Naive thymus-derived CD8-positive, alpha-beta T cell (primary cell): Measurements from ENCODE around the gene TPRKB. TPM values are rescaled to one million over a fixed set of nuclear protein-coding genes. Genes with fewer than 3 reads are reported as not detected.
"Not testable (repeated sequence)": the region's sequence is repeated elsewhere in the genome, so short reads cannot be mapped to it uniquely, and the experiment has no call there.

Experiments
- ATAC-seq, 2 donors: fragments of 150-1000 bp; cut with Tn5 transposase in 1 of 2; sonication (Bioruptor Pico), chemical (Tn5 transposase) in 1 of 2; 1 replicate in 1 of 2; 2 replicates in 1 of 2; pipeline ENCODE4 v1.10.0; 2021; ENCODE audit warnings: mild to moderate bottlenecking in 2 of 2, moderate library complexity in 2 of 2
- POLR2A ChIA-PET: fragments of 350-600 bp; sonication (Branson Sonifier 250); formaldehyde crosslinking; loops from one replicate; lab custom pipeline; 2021; ENCODE audit warnings: antibody characterized with exemption; lab: Charles Lee
- DNase-seq, 10 donors: peaks; one replicate each; pipeline versions ENCODE4 v3.0.0 to v3.0.0-alpha.2; 2020 to 2022
- H3K27ac Mint-ChIP-seq, 10 donors: one replicate each; pipeline ENCODE4 v1.8.0; 2020 to 2022; ENCODE audit warnings: mild to moderate bottlenecking in 10 of 10, mixed read lengths in 10 of 10, moderate library complexity in 4 of 10, inconsistent platforms in 1 of 10
- H3K27me3 Mint-ChIP-seq, 5 donors: one replicate each; pipeline ENCODE4 v1.8.0; 2021 to 2022; ENCODE audit warnings: mixed read lengths in 5 of 5
- H3K36me3 Mint-ChIP-seq, 3 donors: one replicate each; pipeline ENCODE4 v1.8.0; 2020 to 2022; ENCODE audit warnings: mixed read lengths in 3 of 3, mild to moderate bottlenecking in 2 of 3, inconsistent platforms in 1 of 3
- H3K4me1 Mint-ChIP-seq, 4 donors: one replicate each; pipeline ENCODE4 v1.8.0; 2021 to 2022; ENCODE audit warnings: mixed read lengths in 4 of 4
- H3K4me3 Mint-ChIP-seq, 10 donors: one replicate each; pipeline ENCODE4 v1.8.0; 2020 to 2022; ENCODE audit warnings: mild to moderate bottlenecking in 10 of 10, mixed read lengths in 10 of 10, moderate library complexity in 6 of 10, inconsistent platforms in 1 of 10
- H3K9me3 Mint-ChIP-seq, 9 donors: one replicate each; pipeline ENCODE4 v1.8.0; 2020 to 2022; ENCODE audit warnings: mixed read lengths in 9 of 9, mild to moderate bottlenecking in 3 of 9, inconsistent platforms in 1 of 9, moderate library complexity in 1 of 9
- polyA plus RNA-seq, 3 donors: library from polyadenylated mRNA; unstranded; fragments of 300-500 nt; fragmentation: Illumina TruSeq; gene quantifications; one replicate each; pipeline ENCODE4 v1.2.3, GENCODE V29; 2021
- total RNA-seq, 8 experiments: library from RNA in 2 of 8; stranded (reverse) in 2 of 8; gene quantifications; one replicate each; pipeline ENCODE4 v1.2.3 and lab custom pipeline; 2021 to 2026

The TPRKB gene
- total and polyA plus RNA-seq, 5 experiments from 2014 or later = 27.7 to 74.7 (median 71.4) TPM

- no peak overlapping the region for H3K4me3 Mint-ChIP-seq
- POLR2A ChIA-PET = no interaction called here
- DNase-seq (no peak), ATAC-seq (no peak)
- H3K27ac Mint-ChIP-seq = no peak overlapping the region
- H3K27me3 Mint-ChIP-seq = no peaks in the 10 kb centered on the region
- no peaks in the 10 kb centered on the region for H3K9me3 Mint-ChIP-seq
- peaks cover 18 to 95% (median 21%) of the 10 kb centered on the region in 3 donors for H3K36me3 Mint-ChIP-seq
- peaks cover 18 to 23% (median 19%) of the 10 kb centered on the region in 4 donors for H3K4me1 Mint-ChIP-seq
Measured at GRCh38 chr2:73766349-73766748, 29.2 kb upstream of the TPRKB start.

DNA sequence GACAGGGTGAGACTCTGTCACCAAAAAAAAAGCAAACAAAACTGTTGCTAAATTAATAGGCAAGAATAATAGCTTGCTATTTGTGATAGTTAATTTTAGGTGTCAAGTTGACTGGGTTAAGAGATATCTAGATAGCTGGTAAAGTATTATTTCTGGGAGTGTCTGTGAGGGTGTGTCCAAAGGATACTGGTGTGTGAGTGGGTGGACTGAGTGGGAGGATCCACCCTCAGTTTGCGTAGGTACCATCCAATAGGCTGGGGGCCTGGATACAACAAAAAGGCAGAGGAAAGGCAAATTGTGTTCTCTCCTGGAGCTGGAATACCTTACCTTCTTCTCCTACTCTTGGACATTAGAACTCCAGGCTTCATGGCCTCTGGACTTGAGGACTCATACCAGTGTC is 27.8 kb upstream of the TPRKB start:
- Mint-ChIP-seq H3K36me3 (peaks cover 11 to 92% (median 20%) of the 10 kb centered on the region in 3 donors), H3K4me3 (no peak overlapping the region), H3K27ac (peak overlapping the region in 1 of 10 donors; percentile 56), H3K9me3 (no peaks in the 10 kb centered on the region), H3K27me3 (no peaks in the 10 kb centered on the region), H3K4me1 (peaks cover 9 to 12% (median 11%) of the 10 kb centered on the region in 4 donors)
- POLR2A ChIA-PET = no interaction called here
- ATAC-seq (no peak), DNase-seq (no peak)

GRCh38 chr2:73762571-73762970 is 25.4 kb upstream of the TPRKB start:
- Mint-ChIP-seq H3K4me3 (no peak overlapping the region), H3K27ac (no peak overlapping the region), H3K4me1 (peaks cover under 1 to 4% (median 3%) of the 10 kb centered on the region in 4 donors), H3K27me3 (no peaks in the 10 kb centered on the region), H3K36me3 (peaks cover 6 to 90% (median 18%) of the 10 kb centered on the region in 3 donors), H3K9me3 (no peaks in the 10 kb centered on the region)
- POLR2A ChIA-PET = no interaction called here
- no peak for ATAC-seq
- no peak for DNase-seq

- Mint-ChIP-seq H3K4me1 (peaks cover 0 to 1% (median 0%) of the 10 kb centered on the region in 4 donors), H3K9me3 (no peaks in the 10 kb centered on the region), H3K27me3 (no peaks in the 10 kb centered on the region), H3K4me3 (no peak overlapping the region), H3K36me3 (peaks cover 0 to 82% (median 15%) of the 10 kb centered on the region in 3 donors), H3K27ac (no peak overlapping the region)
- POLR2A ChIA-PET = no interaction called here
- DNase-seq (no peak), ATAC-seq (no peak)
Measured at GRCh38 chr2:73759904-73760303, 22.8 kb upstream of the TPRKB start.

DNA sequence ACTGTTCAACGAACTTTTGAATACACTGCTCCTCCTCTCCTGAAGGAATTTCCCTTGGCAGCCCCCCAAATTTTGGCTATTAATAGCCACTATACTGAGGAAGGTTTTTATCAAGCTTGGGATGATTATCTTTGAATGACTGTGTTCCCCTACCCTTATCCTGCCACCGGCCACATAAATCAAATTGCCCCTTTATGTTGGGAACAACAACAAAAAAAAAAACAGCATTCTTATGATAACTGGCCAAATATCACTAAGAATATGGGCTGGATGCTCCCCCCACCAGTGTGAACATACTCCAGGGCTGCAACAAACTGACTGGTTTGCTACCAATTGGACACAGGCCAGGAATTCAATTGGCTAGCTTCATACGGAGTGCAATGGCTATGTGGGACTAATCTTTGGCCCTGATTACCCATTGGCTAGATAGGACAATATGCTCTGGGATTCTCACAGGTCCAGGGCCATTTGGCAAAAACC is 22.2 kb upstream of the TPRKB start:
- peaks cover 0 to 4% (median 0%) of the 10 kb centered on the region in 4 donors for H3K4me1 Mint-ChIP-seq
- peaks cover 0 to 5% (median 0%) of the 10 kb centered on the region in 9 donors for H3K9me3 Mint-ChIP-seq
- no peak for DNase-seq
- POLR2A ChIA-PET = no interaction called here
- no peak overlapping the region for H3K4me3 Mint-ChIP-seq
- no peaks in the 10 kb centered on the region for H3K27me3 Mint-ChIP-seq
- H3K27ac Mint-ChIP-seq = peak overlapping the region in 2 of 10 donors; percentile 21 to 40
- H3K36me3 Mint-ChIP-seq = peaks cover 0 to 82% (median 20%) of the 10 kb centered on the region in 3 donors
- ATAC-seq = no peak

- POLR2A ChIA-PET, H3K4me3 Mint-ChIP-seq, H3K27me3 Mint-ChIP-seq, H3K4me1 Mint-ChIP-seq, DNase-seq, H3K9me3 Mint-ChIP-seq, ATAC-seq: not testable (repeated sequence)
- H3K27ac Mint-ChIP-seq = peak overlapping the region in 2 of 10 donors; percentile 14 to 61
- peaks cover 0 to 69% (median 20%) of the 10 kb centered on the region in 3 donors for H3K36me3 Mint-ChIP-seq
Measured at GRCh38 chr2:73754332-73754731, 17.2 kb upstream of the TPRKB start.

DNA sequence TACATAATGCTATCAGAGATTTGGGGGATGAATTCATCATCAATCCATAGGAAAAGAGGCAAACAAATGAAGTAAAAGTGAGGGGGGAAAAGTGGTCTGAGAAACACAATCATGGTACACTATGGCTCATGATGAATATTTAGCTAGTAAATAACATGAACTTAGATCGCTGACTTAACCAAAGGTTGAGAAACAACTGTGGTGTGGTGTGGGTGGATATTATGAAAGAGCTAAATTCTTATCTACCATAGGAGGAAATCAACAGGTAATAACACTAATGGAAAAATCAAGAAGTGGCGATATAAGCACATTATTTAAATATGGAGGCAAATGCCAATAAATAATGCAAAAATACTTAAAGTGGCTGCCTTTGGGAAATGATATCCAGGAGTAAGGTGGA is 12.2 kb upstream of the TPRKB start:
- Mint-ChIP-seq H3K4me1 (peaks cover 0 to 6% (median 1%) of the 10 kb centered on the region in 4 donors), H3K4me3 (no peak overlapping the region), H3K27ac (no peak overlapping the region), H3K27me3 (no peaks in the 10 kb centered on the region), H3K36me3 (peaks cover 13 to 76% (median 30%) of the 10 kb centered on the region in 3 donors), H3K9me3 (peaks cover 0 to 3% (median 0%) of the 10 kb centered on the region in 9 donors)
- POLR2A ChIA-PET = interaction anchor here (0.7 kb wide), 1 partner anchor 413 kb away, joined by 3 read pairs; no protein-coding TSS in a partner anchor
- ATAC-seq = no peak
- DNase-seq = no peak

DNA sequence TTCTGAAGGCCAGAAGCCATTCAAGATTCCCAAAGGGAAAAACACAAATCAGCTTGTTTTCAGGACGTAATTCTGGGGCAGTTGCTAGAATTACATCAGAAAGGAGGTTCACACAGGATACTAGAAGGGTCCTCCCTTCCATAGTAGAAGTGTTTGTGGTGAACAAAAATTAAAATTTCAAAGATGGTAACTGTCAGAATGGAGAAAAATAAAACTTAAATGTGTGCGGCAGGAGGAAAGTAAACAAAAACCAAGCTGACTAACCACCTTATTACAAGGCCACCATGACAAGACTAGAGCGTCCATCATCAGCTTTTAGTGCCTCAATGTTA is 9.7 kb upstream of the TPRKB start:
- H3K36me3 Mint-ChIP-seq = peaks cover 18 to 75% (median 36%) of the 10 kb centered on the region in 3 donors
- H3K4me3 Mint-ChIP-seq = no peak overlapping the region
- H3K27ac Mint-ChIP-seq = no peak overlapping the region
- ATAC-seq (no peak), DNase-seq (no peak)
- no peaks in the 10 kb centered on the region for H3K27me3 Mint-ChIP-seq
- peaks cover 0 to 5% (median 1%) of the 10 kb centered on the region in 4 donors for H3K4me1 Mint-ChIP-seq
- no peaks in the 10 kb centered on the region for H3K9me3 Mint-ChIP-seq
- POLR2A ChIA-PET = interaction anchor here (0.8 kb wide), 1 partner anchor 9 kb away, joined by 4 read pairs; the partner anchor contains the start of gene TPRKB

DNA sequence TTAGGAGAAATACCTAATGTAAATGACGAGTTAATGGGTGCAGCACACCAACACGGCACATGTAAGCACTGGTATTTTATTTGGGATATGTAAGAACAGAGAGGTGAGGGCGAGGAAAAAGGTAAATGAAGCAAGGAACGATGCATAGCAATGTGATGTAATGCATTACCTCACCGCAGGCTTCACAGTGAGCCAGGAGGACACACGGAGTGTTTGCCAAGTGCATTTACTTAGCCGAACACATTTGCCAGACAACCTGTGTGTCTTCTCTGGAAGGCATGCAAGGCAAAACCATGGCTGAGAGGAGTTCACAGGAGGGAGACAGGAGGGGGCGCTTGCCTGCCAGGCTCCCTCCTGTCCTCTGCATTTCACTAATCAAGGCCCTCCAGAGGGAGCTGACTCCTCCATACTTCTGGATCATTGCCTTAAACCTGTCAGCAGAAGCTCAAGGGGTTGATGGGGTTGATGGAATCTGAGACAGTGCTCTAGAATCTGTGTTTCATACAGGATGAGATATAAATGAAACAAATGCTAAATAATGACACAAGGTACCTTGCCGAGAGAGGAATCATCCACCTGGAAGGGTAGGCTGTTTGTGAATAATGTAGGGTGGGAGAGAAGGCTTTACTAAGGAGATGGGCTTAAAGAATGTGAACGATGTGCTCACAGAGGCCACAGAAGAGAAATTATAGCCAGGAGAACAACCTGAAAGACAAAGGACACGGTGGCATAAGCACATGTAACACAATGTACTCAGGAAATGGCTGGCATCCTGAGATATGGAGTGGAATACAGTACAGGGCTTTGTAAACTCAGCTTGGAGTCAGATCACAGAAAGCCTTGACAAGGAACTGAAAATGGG is 9.1 kb upstream of the TPRKB start:
- Mint-ChIP-seq H3K4me1 (peaks cover 0 to 6% (median 1%) of the 10 kb centered on the region in 4 donors), H3K9me3 (peaks cover 0 to 3% (median 0%) of the 10 kb centered on the region in 9 donors), H3K27ac (peak overlapping the region in 1 of 10 donors; percentile 14), H3K27me3 (no peaks in the 10 kb centered on the region), H3K36me3 (peaks cover 24 to 78% (median 41%) of the 10 kb centered on the region in 3 donors), H3K4me3 (no peak overlapping the region)
- POLR2A ChIA-PET = no interaction called here
- no peak for ATAC-seq
- no peak for DNase-seq

DNA sequence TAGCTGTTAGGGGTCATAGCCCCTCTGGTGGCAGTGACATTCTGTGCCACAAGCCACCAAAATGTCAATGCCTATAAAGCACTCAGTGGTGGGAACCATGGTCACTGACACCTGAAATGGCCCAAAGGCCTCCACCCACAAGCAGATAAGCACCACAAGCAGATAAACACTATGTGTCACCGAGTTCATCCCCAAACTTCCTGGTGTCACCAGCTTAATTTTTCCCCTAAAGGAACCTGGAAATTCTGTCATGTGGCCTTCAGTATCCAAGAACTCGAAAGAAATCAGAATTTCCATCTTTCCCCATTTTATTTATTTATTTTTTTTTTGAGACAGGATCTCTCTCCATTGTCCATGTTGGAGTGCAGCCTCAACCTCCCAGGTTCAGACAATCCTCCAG is 3.6 kb upstream of the TPRKB start:
- DNase-seq (no peak), ATAC-seq (no peak)
- H3K4me3 Mint-ChIP-seq = no peak overlapping the region
- peaks cover 15 to 29% (median 26%) of the 10 kb centered on the region in 3 donors for H3K36me3 Mint-ChIP-seq
- no peaks in the 10 kb centered on the region for H3K27me3 Mint-ChIP-seq
- peak overlapping the region in 1 of 10 donors; percentile 73 for H3K27ac Mint-ChIP-seq
- H3K9me3 Mint-ChIP-seq = peaks cover 0 to 9% (median 0%) of the 10 kb centered on the region in 9 donors
- POLR2A ChIA-PET = no interaction called here
- peaks cover 17 to 23% (median 20%) of the 10 kb centered on the region in 4 donors for H3K4me1 Mint-ChIP-seq

- POLR2A ChIA-PET = no interaction called here
- Mint-ChIP-seq H3K27ac (no peak overlapping the region), H3K4me3 (no peak overlapping the region), H3K9me3 (peaks cover 0 to 9% (median 0%) of the 10 kb centered on the region in 9 donors), H3K27me3 (no peaks in the 10 kb centered on the region), H3K4me1 (peaks cover 17 to 28% (median 20%) of the 10 kb centered on the region in 4 donors), H3K36me3 (peaks cover 11 to 21% (median 12%) of the 10 kb centered on the region in 3 donors)
- DNase-seq = no peak
- ATAC-seq = no peak
Measured at GRCh38 chr2:73739101-73739500, 2.0 kb upstream of the TPRKB start.

- H3K9me3 Mint-ChIP-seq = peaks cover 0 to 6% (median 0%) of the 10 kb centered on the region in 9 donors
- H3K36me3 Mint-ChIP-seq = peaks cover under 1 to 33% (median 11%) of the 10 kb centered on the region in 3 donors
- H3K27ac Mint-ChIP-seq = peak overlapping the region; percentile 88 to 96 (median 94)
- ATAC-seq (no peak), DNase-seq (no peak)
- no peaks in the 10 kb centered on the region for H3K27me3 Mint-ChIP-seq
- peak overlapping the region; percentile 88 to 98 (median 95) for H3K4me3 Mint-ChIP-seq
- POLR2A ChIA-PET = interaction anchor here (0.9 to 1.8 kb wide), 4 partner anchors 351 to 720 kb away, joined by 3 to 16 read pairs (median 6); partner anchors contain the start of genes ALMS1, CCT7, INO80B and PRADC1
- H3K4me1 Mint-ChIP-seq = peaks cover 15 to 28% (median 21%) of the 10 kb centered on the region in 4 donors
Measured at GRCh38 chr2:73736378-73736777, 767 bp downstream of the TPRKB start.

GRCh38 chr2:73730810-73731209 is 6.3 kb downstream of the TPRKB start:
- no peak for DNase-seq
- peaks cover 0 to 58% (median 17%) of the 10 kb centered on the region in 3 donors for H3K36me3 Mint-ChIP-seq
- H3K27ac Mint-ChIP-seq = peak overlapping the region in 3 of 10 donors; percentile 34 to 66 (median 40)
- no peak for ATAC-seq
- no peak overlapping the region for H3K4me3 Mint-ChIP-seq
- no peaks in the 10 kb centered on the region for H3K27me3 Mint-ChIP-seq
- H3K4me1 Mint-ChIP-seq = peaks cover 0 to 5% (median 2%) of the 10 kb centered on the region in 4 donors
- no peaks in the 10 kb centered on the region for H3K9me3 Mint-ChIP-seq
- POLR2A ChIA-PET = no interaction called here
